GM23338 (cell line): Measurements from ENCODE around the gene NNT. TPM values are rescaled to one million over a fixed set of nuclear protein-coding genes. Genes with fewer than 3 reads are reported as not detected.

Source experiments
- ATAC-seq: fragments of 200-7000 bp; cut with Tn5 transposase; 3 replicates; pipeline ENCODE4 v1.9.1; 2020
- DNase-seq: peaks from one replicate; pipeline ENCODE4 v3.0.0-alpha.2; 2015; ENCODE audit warnings: low spot score
- H2AFZ ChIP-seq: fragments of 200-600 bp; sonication (generic); 2 replicates; pipeline ENCODE4 v1.8.0; 2016; ENCODE audit warnings: antibody characterized with exemption, mild to moderate bottlenecking, moderate library complexity
- H3F3A ChIP-seq: fragments of 200-600 bp; sonication (generic); replicated peaks from 2 replicates; pipeline ENCODE4 v1.8.0; 2017; ENCODE audit warnings: antibody characterized with exemption, mixed run types, low read depth
- H3K27ac ChIP-seq: fragments of 200-600 bp; sonication (generic); 2 replicates; pipeline ENCODE4 v1.6.1; 2016; ENCODE audit warnings: low read depth
- H3K27me3 ChIP-seq: fragments of 200-600 bp; sonication (generic); 2 replicates; pipeline ENCODE4 v1.8.0; 2016; ENCODE audit warnings: mild to moderate bottlenecking, mixed run types, moderate library complexity; ENCODE audit not compliant: insufficient read depth
- H3K36me3 ChIP-seq: fragments of 200-600 bp; sonication (generic); 2 replicates; pipeline ENCODE4 v1.8.0; 2016; ENCODE audit warnings: mild to moderate bottlenecking; ENCODE audit not compliant: insufficient read depth
- H3K4me1 ChIP-seq: fragments of 200-600 bp; sonication (generic); 2 replicates; pipeline ENCODE4 v1.8.0; 2016; ENCODE audit warnings: mild to moderate bottlenecking, moderate library complexity; ENCODE audit not compliant: insufficient read depth
- H3K4me2 ChIP-seq: fragments of 200-600 bp; sonication (generic); 2 replicates; pipeline ENCODE4 v1.7.1; 2017; ENCODE audit warnings: mixed run types
- H3K4me3 ChIP-seq: fragments of 200-600 bp; sonication (generic); 2 replicates; pipeline ENCODE4 v1.6.1; 2016; ENCODE audit warnings: mixed run types
- H3K79me2 ChIP-seq: fragments of 200-600 bp; sonication (generic); replicated peaks from 2 replicates; pipeline ENCODE4 v1.8.0; 2017; ENCODE audit warnings: mild to moderate bottlenecking; ENCODE audit not compliant: insufficient read depth
- H3K9me2 ChIP-seq: fragments of 200-600 bp; sonication (generic); 2 replicates; pipeline ENCODE4 v1.8.0; 2017; ENCODE audit not compliant: insufficient read depth
- H4K20me1 ChIP-seq: fragments of 200-600 bp; sonication (generic); replicated peaks from 2 replicates; pipeline ENCODE4 v1.8.0; 2017; ENCODE audit warnings: mild to moderate bottlenecking; ENCODE audit not compliant: insufficient read depth
- H3K27ac Mint-ChIP-seq: 2 replicates; pipeline ENCODE4 v1.8.0; 2020; ENCODE audit warnings: inconsistent platforms, mild to moderate bottlenecking, moderate library complexity, mixed read lengths
- H3K27me3 Mint-ChIP-seq: 3 replicates; pipeline ENCODE4 v1.8.0; 2022; ENCODE audit warnings: low read depth, mild to moderate bottlenecking, moderate library complexity, mixed read lengths, inconsistent platforms; ENCODE audit not compliant: insufficient read depth, poor library complexity
- H3K36me3 Mint-ChIP-seq: 3 replicates; pipeline ENCODE4 v1.8.0; 2021; ENCODE audit warnings: low read depth, mild to moderate bottlenecking, inconsistent platforms, moderate library complexity, mixed read lengths
- H3K4me1 Mint-ChIP-seq: 3 replicates; pipeline ENCODE4 v1.8.0; 2020; ENCODE audit warnings: mild to moderate bottlenecking, inconsistent platforms, mixed read lengths
- H3K4me3 Mint-ChIP-seq: 3 replicates; pipeline ENCODE4 v1.8.0; 2021; ENCODE audit warnings: moderate library complexity, mild to moderate bottlenecking, inconsistent platforms, mixed read lengths
- H3K9me3 Mint-ChIP-seq: 3 replicates; pipeline ENCODE4 v1.8.0; 2020; ENCODE audit warnings: moderate library complexity, mild to moderate bottlenecking, inconsistent platforms, mixed read lengths
- CREB1 ChIP-seq: fragments of 250-450 bp; sonication (Bioruptor Pico); IDR thresholded peaks from 2 replicates; pipeline ENCODE4 v1.5.0; 2020; ENCODE audit warnings: low read depth, mild to moderate bottlenecking, moderate library complexity
- CTCF ChIP-seq, 2 experiments: fragments of 200-600 bp in 1 of 2; sonication (generic) in 1 of 2; conservative IDR thresholded peaks; 2 replicates each; pipeline versions ENCODE4 v1.5.1 to v1.6.1; 2016 to 2017; ENCODE audit warnings: antibody characterized with exemption in 2 of 2, low read depth in 2 of 2, mild to moderate bottlenecking in 2 of 2, moderate library complexity in 1 of 2
- ETS1 ChIP-seq: IDR thresholded peaks from 2 replicates; pipeline ENCODE4 v1.6.1; 2016; ENCODE audit warnings: antibody characterized with exemption
- EZH2 ChIP-seq: fragments of 200-600 bp; sonication (generic); IDR thresholded peaks from one replicate; pipeline ENCODE4 v1.8.0; 2017; ENCODE audit warnings: antibody characterized with exemption, mild to moderate bottlenecking, low read depth; ENCODE audit not compliant: unreplicated experiment
- EZH2phosphoT487 ChIP-seq: fragments of 200-600 bp; sonication (generic); IDR thresholded peaks from one replicate; pipeline ENCODE4 v1.8.1; 2018; ENCODE audit warnings: antibody characterized with exemption; ENCODE audit not compliant: unreplicated experiment
- JUNB ChIP-seq: IDR thresholded peaks from one replicate; pipeline ENCODE4 v1.6.1; 2016; ENCODE audit warnings: antibody characterized with exemption; ENCODE audit not compliant: unreplicated experiment
- NANOG ChIP-seq: IDR thresholded peaks from 2 replicates; pipeline ENCODE4 v1.6.1; 2016; ENCODE audit warnings: antibody characterized with exemption, borderline replicate concordance
- POLR2AphosphoS5 ChIP-seq: IDR thresholded peaks from 2 replicates; pipeline ENCODE4 v1.6.1; 2016; ENCODE audit warnings: antibody characterized with exemption, low read depth
- REST ChIP-seq: IDR thresholded peaks from one replicate; pipeline ENCODE4 v1.6.1; 2018; ENCODE audit warnings: antibody characterized with exemption; ENCODE audit not compliant: unreplicated experiment
- STAT1 ChIP-seq: IDR thresholded peaks from one replicate; pipeline ENCODE4 v1.6.1; 2016; ENCODE audit warnings: antibody characterized with exemption; ENCODE audit not compliant: unreplicated experiment
- ZNF331 ChIP-seq: fragments of 250-450 bp; sonication (Bioruptor Pico); IDR thresholded peaks from 2 replicates; pipeline ENCODE4 v1.5.0; 2020; ENCODE audit warnings: low read depth, mild to moderate bottlenecking, moderate library complexity
- polyA plus RNA-seq: library from polyadenylated mRNA; unstranded; fragments of >200 nt; fragmentation: Nextera tagmentation; extraction: Ambion mirVana; gene quantifications from 2 replicates; pipeline ENCODE4 v1.2.1, GENCODE V29; 2016
- total RNA-seq: library from RNA; depleted of rRNA; stranded (reverse); fragments of >200 nt; shearing (Covaris generic); gene quantifications from 2 replicates; pipeline ENCODE4 v1.2.3, GENCODE V29; 2014

The NNT gene
- total and polyA plus RNA-seq, 2 experiments from 2014 or later: 10.8 to 15.9 TPM

GRCh38 chr5:43683884-43684471 lies 81.0 kb downstream of the NNT start (continued):
- no peak for TF ChIP-seq JUNB
- no peak for TF ChIP-seq ETS1
- TF ChIP-seq EZH2phosphoT487: no peak
- no peak for TF ChIP-seq POLR2AphosphoS5
- TF ChIP-seq REST: no peak

GRCh38 chr5:43685252-43685950 lies 82.4 kb downstream of the NNT start:
- Histone ChIP-seq H3K4me1 (no peaks in the 10 kb centered on the region), H2AFZ (no peak overlapping the region), H3K27me3 (no peaks in the 10 kb centered on the region), H4K20me1 (no peaks in the 10 kb centered on the region), H3F3A (no peaks in the 10 kb centered on the region), H3K27ac (no peak overlapping the region), H3K79me2 (no peaks in the 10 kb centered on the region), H3K4me3 (no peak overlapping the region), H3K36me3 (no peaks in the 10 kb centered on the region), H3K4me2 (no peak overlapping the region), H3K9me2 (no peaks in the 10 kb centered on the region)
- H3K9me3 Mint-ChIP-seq: no peaks in the 10 kb centered on the region
- no peak overlapping the region for H3K27ac Mint-ChIP-seq
- no peaks in the 10 kb centered on the region for H3K4me1 Mint-ChIP-seq
- H3K36me3 Mint-ChIP-seq: peaks cover 6% of the 10 kb centered on the region; the same call in 1 of the 3 replicates
- ATAC-seq (no peak), DNase-seq (no peak)
- H3K27me3 Mint-ChIP-seq: no peaks in the 10 kb centered on the region
- H3K4me3 Mint-ChIP-seq: no peak overlapping the region
- TF ChIP-seq POLR2AphosphoS5 (no peak), EZH2 (no peak), JUNB (no peak), NANOG (no peak), ZNF331 (CRISPR knock-in tag) (no peak), ETS1 (no peak), CREB1 (CRISPR knock-in tag) (no peak), CTCF (conservative IDR thresholded peaks at IDR 0.05; ENCODE audit: low read depth in 2 of 2) (no peak), REST (no peak), STAT1 (no peak), EZH2phosphoT487 (no peak)
